Measurements from ENCODE around the gene IRF2BPL. TPM values are rescaled to one million over a fixed set of nuclear protein-coding genes. Genes with fewer than 3 reads are reported as not detected.

IRF2BPL gene
- total and polyA plus RNA-seq, 4 experiments from 2014 or later = 1.2 to 37.7 (median 20.2) TPM

DNA sequence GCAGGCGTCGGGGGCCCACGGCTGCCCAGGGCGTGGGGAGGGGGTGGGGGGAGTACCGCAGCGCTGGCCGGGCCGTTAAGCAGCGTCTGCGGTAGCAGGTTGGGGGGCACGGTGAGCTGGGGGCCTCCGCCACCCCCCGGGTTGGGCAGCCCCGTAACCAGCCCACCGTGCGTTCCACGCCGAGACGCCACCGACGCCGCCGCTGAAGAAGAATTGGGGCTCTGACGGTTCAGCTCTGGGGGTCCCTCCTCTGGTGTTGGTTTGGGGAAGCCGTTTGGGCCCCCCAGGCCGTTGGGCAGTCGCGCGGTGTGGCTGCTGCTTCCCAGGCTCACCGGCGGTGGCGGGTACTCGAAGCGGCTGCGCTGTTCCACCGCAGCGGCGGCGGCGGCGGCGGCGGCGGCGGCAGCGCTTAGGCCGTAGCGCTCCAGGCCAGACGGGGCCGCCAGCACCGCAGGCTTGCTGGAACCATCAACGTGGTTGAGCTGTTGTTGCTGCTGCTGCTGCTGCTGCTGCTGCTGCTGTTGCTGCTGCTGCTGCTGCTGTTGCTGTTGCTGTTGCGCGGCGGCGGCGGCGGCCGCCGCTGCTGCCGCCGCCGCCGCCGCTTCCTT, 1.5 kb downstream of the IRF2BPL start:
- Histone ChIP-seq H3K27ac (ENCODE audit: low read depth, low read length) (peak overlapping the region; percentile 93), H3K4me1 (ENCODE audit: insufficient read depth, low read length) (peaks cover 79% of the 10 kb centered on the region), H3K4me3 (ENCODE audit: low read length in 2 of 2) (peak overlapping the region in 1 of 2 donors; percentile 80), H3K9me3 (ENCODE audit: control insufficient read depth in 1 of 2, low read length in 2 of 2) (no peaks in the 10 kb centered on the region), H3K36me3 (ENCODE audit: insufficient read depth, low read length) (no peaks in the 10 kb centered on the region), H3K27me3 (ENCODE audit: insufficient read depth, low read length) (no peaks in the 10 kb centered on the region)
- ChIA-PET CTCF (ENCODE audit: partially characterized antibody) (interaction anchor here (1.2 to 8.8 kb wide), 12 partner anchors 14 to 151 kb away, joined by 4 to 65 read pairs (median 8); no protein-coding TSS in a partner anchor), POLR2A (ENCODE audit: partially characterized antibody) (interaction anchor here (0.5 to 15.3 kb wide), 25 partner anchors 9 to 122 kb away, joined by 3 to 456 read pairs (median 9); no protein-coding TSS in a partner anchor)
- Mint-ChIP-seq H3K4me1 (peaks cover 41 to 76% (median 55%) of the 10 kb centered on the region in 4 donors), H3K36me3 (peaks cover 7 to 24% of the 10 kb centered on the region in 2 donors), H3K27me3 (no peaks in the 10 kb centered on the region), H3K27ac (peak overlapping the region in 4 of 7 donors; percentile 71 to 97 (median 86)), H3K9me3 (peaks cover 0 to 2% (median 0%) of the 10 kb centered on the region in 8 donors), H3K4me3 (peak overlapping the region; percentile 75 to 95 (median 84))
- intact Hi-C loops (cut with micrococcal nuclease) = loop anchor here (1.0 kb wide), 1 partner anchor 26 kb away; no protein-coding TSS in a partner anchor
- DNase-seq = peak; percentile 61 to 73 (median 66)

DNA sequence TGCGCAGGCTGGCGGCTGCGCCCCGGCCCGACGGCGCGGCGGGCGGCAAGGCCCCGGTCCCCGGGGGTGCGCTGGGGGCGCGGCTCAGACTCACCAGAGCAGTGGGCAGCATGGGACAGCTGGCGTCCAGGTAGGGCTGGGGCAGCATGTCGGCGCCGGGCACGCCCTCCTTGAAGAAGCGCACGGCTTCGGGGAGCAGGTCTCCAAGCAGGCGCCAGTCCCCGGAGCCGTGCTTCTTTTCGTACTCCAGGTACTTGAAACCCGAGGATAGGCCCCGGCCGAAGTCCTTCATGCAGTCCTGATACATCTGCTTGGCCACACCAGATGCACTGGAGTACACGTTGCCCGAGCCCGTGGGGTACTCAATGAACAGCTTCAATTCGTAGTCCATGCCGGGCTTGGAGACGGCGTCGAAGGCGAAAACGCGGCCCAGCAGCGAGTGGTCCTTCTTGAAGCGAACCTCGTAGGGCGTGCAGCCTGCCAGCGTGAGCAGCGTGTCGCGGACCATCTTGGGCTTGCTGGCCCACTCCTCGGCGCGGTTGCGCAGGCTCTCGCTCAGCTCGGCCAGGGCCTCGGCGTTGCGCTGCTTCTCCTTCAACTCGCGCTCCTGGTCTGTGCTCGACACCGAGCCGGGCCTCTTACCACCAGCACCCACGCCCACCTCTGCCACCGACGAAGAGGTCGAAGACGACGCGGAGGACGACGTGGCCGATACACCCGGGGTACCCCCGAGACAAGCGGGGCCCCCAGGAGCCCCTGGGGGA, 2.2 kb downstream of the IRF2BPL start:
- DNase-seq = no peak
- peak overlapping the region in 1 of 2 donors; percentile 80 for H3K4me3 ChIP-seq (ENCODE audit: low read length in 2 of 2)
- Mint-ChIP-seq H3K4me3 (peak overlapping the region; percentile 70 to 85 (median 77)), H3K36me3 (peaks cover 7 to 24% of the 10 kb centered on the region in 2 donors), H3K27me3 (no peaks in the 10 kb centered on the region), H3K27ac (peak overlapping the region; percentile 19 to 89 (median 64)), H3K9me3 (peaks cover 0 to 2% (median 0%) of the 10 kb centered on the region in 8 donors), H3K4me1 (peaks cover 37 to 74% (median 53%) of the 10 kb centered on the region in 4 donors)
- no peaks in the 10 kb centered on the region for H3K9me3 ChIP-seq (ENCODE audit: control insufficient read depth in 1 of 2, low read length in 2 of 2)
- peaks cover 77% of the 10 kb centered on the region for H3K4me1 ChIP-seq (ENCODE audit: insufficient read depth, low read length)
- H3K27ac ChIP-seq (ENCODE audit: low read depth, low read length) = peak overlapping the region; percentile 93
- H3K27me3 ChIP-seq (ENCODE audit: insufficient read depth, low read length) = no peaks in the 10 kb centered on the region
- H3K36me3 ChIP-seq (ENCODE audit: insufficient read depth, low read length) = no peaks in the 10 kb centered on the region
- intact Hi-C loops (cut with micrococcal nuclease) = no loop called here
- ChIA-PET POLR2A (ENCODE audit: partially characterized antibody) (interaction anchor here (0.5 to 15.3 kb wide), 22 partner anchors 8 to 121 kb away, joined by 3 to 456 read pairs (median 12); no protein-coding TSS in a partner anchor), CTCF (ENCODE audit: partially characterized antibody) (interaction anchor here (1.9 to 8.8 kb wide), 6 partner anchors 17 to 113 kb away, joined by 6 to 65 read pairs (median 18); no protein-coding TSS in a partner anchor)

DNA sequence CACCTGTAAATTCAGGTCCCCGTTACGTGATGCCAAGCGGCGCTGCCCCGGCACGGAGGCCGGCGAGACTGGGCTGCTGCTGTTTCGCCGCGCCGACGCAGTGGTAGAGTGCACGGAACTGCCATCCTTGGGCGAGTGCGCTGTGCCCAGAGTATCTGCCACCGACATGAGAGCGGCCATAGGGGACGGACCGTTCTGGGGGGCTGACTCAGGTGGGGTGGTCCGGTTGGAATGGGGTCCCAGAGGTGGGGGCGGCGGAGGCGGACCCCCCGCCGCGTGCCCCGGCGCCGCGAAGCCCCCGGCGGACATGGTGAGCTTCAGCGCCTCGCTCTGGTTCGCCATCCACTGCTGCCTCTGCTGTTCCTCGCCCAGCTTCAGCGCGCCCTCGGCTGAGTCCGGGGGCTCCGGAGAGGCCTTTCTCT, 2.8 kb downstream of the IRF2BPL start:
- Mint-ChIP-seq H3K36me3 (peaks cover 7 to 24% of the 10 kb centered on the region in 2 donors), H3K27ac (peak overlapping the region in 2 of 7 donors; percentile 80 to 98), H3K4me3 (peak overlapping the region in 7 of 8 donors; percentile 20 to 94 (median 69)), H3K4me1 (peaks cover 33 to 68% (median 48%) of the 10 kb centered on the region in 4 donors), H3K27me3 (no peaks in the 10 kb centered on the region), H3K9me3 (peaks cover 0 to 2% (median 0%) of the 10 kb centered on the region in 8 donors)
- DNase-seq = no peak
- no peaks in the 10 kb centered on the region for H3K36me3 ChIP-seq (ENCODE audit: insufficient read depth, low read length)
- POLR2A ChIA-PET (ENCODE audit: partially characterized antibody) = interaction anchor here (0.6 to 15.3 kb wide), 14 partner anchors 8 to 117 kb away, joined by 3 to 456 read pairs (median 15); no protein-coding TSS in a partner anchor
- no peaks in the 10 kb centered on the region for H3K9me3 ChIP-seq (ENCODE audit: control insufficient read depth in 1 of 2, low read length in 2 of 2)
- peak overlapping the region in 1 of 2 donors; percentile 39 for H3K4me3 ChIP-seq (ENCODE audit: low read length in 2 of 2)
- H3K27ac ChIP-seq (ENCODE audit: low read depth, low read length) = no peak overlapping the region
- intact Hi-C loops (cut with micrococcal nuclease) = no loop called here
- peaks cover 71% of the 10 kb centered on the region for H3K4me1 ChIP-seq (ENCODE audit: insufficient read depth, low read length)
- CTCF ChIA-PET (ENCODE audit: partially characterized antibody) = interaction anchor here (2.4 to 8.8 kb wide), 5 partner anchors 15 to 112 kb away, joined by 16 to 65 read pairs (median 17); no protein-coding TSS in a partner anchor
- H3K27me3 ChIP-seq (ENCODE audit: insufficient read depth, low read length) = no peaks in the 10 kb centered on the region

DNA sequence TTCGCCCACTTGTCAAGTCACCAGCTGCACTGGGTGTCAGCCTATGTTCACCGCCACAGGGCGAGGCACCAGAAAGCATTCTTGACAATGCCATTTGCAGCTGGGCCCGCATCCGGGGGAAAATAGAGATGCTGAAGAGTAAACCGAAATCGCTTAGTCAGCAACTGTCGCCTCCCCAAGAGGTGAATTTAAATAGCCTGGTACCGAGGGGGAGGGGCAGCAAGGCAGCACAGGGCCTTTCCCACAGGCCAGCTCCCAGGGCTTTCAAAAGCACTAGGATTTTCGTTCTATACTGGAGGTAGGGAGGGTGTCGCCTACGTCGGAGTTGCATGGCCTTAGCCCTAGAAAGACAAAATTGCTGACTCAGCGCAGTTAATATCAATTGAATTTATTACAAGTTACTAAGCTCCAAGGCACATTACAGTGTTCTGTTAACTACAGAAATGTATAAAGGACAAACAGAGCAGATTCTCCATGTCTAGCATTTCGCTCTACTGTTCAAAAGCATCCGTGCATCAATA, 4.3 kb downstream of the IRF2BPL start:
- intact Hi-C loops (cut with micrococcal nuclease) = loop anchor here (1.0 to 5.0 kb wide), 2 partner anchors 37 to 94 kb away; no protein-coding TSS in a partner anchor
- Mint-ChIP-seq H3K4me1 (peaks cover 32 to 56% (median 44%) of the 10 kb centered on the region in 4 donors), H3K4me3 (peak overlapping the region; percentile 74 to 94 (median 83)), H3K27me3 (no peaks in the 10 kb centered on the region), H3K27ac (peak overlapping the region; percentile 92 to 98 (median 93)), H3K9me3 (peaks cover 0 to 2% (median 0%) of the 10 kb centered on the region in 8 donors), H3K36me3 (peaks cover 7 to 22% of the 10 kb centered on the region in 2 donors)
- peak; percentile 66 to 84 (median 76) for DNase-seq
- no peaks in the 10 kb centered on the region for H3K27me3 ChIP-seq (ENCODE audit: insufficient read depth, low read length)
- CTCF ChIA-PET (ENCODE audit: partially characterized antibody) = interaction anchor here (0.9 to 4.4 kb wide), 14 partner anchors 8 to 111 kb away, joined by 3 to 19 read pairs (median 8); no protein-coding TSS in a partner anchor
- no peaks in the 10 kb centered on the region for H3K9me3 ChIP-seq (ENCODE audit: control insufficient read depth in 1 of 2, low read length in 2 of 2)
- no peaks in the 10 kb centered on the region for H3K36me3 ChIP-seq (ENCODE audit: insufficient read depth, low read length)
- H3K27ac ChIP-seq (ENCODE audit: low read depth, low read length) = peak overlapping the region; percentile 41
- H3K4me3 ChIP-seq (ENCODE audit: low read length in 2 of 2) = peak overlapping the region; percentile 8 to 54
- POLR2A ChIA-PET (ENCODE audit: partially characterized antibody) = interaction anchor here (0.6 to 15.3 kb wide), 18 partner anchors 8 to 111 kb away, joined by 3 to 456 read pairs (median 6); no protein-coding TSS in a partner anchor
- H3K4me1 ChIP-seq (ENCODE audit: insufficient read depth, low read length) = peaks cover 57% of the 10 kb centered on the region

DNA sequence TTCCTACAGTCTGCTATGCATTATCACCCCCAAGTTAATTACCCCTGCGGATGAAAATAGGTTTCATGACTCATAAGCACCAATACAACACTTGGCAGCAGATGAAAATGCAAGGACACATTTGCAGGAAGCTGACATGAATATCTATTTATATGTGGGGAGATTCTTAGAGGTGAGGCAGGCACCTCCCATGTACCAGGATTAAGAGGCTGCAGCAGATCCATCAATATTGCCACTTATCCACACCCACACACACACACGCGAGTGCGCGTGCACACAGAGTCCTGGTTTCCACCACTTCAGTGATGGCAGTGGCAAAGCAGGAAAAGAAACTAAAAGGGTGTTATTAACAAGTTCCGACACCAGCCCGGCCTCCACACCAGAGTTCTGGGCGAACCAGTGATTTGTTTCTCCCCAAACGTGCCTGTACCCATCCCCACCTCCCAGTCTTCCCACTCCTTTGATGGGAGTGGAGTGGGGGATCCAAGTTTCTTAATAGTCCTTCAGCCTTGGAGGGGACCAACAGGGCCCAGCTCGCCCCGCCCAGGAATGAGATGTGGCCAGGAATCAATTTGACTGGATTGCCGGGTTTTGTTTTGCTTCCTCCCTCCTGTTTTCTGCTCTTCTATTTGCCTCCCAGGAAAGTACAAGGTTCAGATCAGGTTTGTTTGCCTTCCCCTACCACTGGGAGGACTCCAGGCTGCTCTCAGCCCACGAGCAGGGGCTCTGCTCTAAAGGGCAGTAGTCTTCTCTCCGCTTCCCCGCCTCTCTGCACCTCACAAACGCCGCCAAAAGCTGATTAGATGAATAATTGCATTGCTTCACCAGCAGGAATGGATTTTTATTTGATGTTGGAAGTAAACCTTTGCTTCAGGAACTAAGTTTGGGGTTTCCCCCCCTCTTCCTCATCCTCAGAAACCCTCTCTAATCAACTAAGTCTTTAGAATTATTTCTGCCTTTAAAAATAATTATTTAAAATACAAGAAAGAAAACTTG, 5.2 kb downstream of the IRF2BPL start:
- H3K9me3 Mint-ChIP-seq = no peaks in the 10 kb centered on the region
- H3K4me1 Mint-ChIP-seq = peaks cover 26 to 49% (median 37%) of the 10 kb centered on the region in 4 donors
- intact Hi-C loops (cut with micrococcal nuclease) = loop anchor here (5.0 kb wide), 1 partner anchor 36 kb away; no protein-coding TSS in a partner anchor
- no peak for DNase-seq
- H3K27ac Mint-ChIP-seq = peak overlapping the region; percentile 66 to 98 (median 83)
- H3K27me3 Mint-ChIP-seq = no peaks in the 10 kb centered on the region
- peaks cover 7 to 14% of the 10 kb centered on the region in 2 donors for H3K36me3 Mint-ChIP-seq
- Histone ChIP-seq H3K4me3 (ENCODE audit: low read length in 2 of 2) (peak overlapping the region in 1 of 2 donors; percentile 9), H3K36me3 (ENCODE audit: insufficient read depth, low read length) (no peaks in the 10 kb centered on the region), H3K27ac (ENCODE audit: low read depth, low read length) (no peak overlapping the region), H3K4me1 (ENCODE audit: insufficient read depth, low read length) (peaks cover 52% of the 10 kb centered on the region), H3K9me3 (ENCODE audit: control insufficient read depth in 1 of 2, low read length in 2 of 2) (no peaks in the 10 kb centered on the region), H3K27me3 (ENCODE audit: insufficient read depth, low read length) (no peaks in the 10 kb centered on the region)
- H3K4me3 Mint-ChIP-seq = peak overlapping the region; percentile 30 to 73 (median 65)
- ChIA-PET POLR2A (ENCODE audit: partially characterized antibody) (interaction anchor here (0.6 to 15.3 kb wide), 22 partner anchors 9 to 110 kb away, joined by 3 to 456 read pairs (median 5); no protein-coding TSS in a partner anchor), CTCF (ENCODE audit: partially characterized antibody) (interaction anchor here (0.9 to 4.4 kb wide), 16 partner anchors 11 to 110 kb away, joined by 3 to 19 read pairs (median 6); no protein-coding TSS in a partner anchor)

All from CD4-positive, alpha-beta memory T cell (primary cell).